ENCODE data around the gene STK31.

Gene STK31

DNA sequence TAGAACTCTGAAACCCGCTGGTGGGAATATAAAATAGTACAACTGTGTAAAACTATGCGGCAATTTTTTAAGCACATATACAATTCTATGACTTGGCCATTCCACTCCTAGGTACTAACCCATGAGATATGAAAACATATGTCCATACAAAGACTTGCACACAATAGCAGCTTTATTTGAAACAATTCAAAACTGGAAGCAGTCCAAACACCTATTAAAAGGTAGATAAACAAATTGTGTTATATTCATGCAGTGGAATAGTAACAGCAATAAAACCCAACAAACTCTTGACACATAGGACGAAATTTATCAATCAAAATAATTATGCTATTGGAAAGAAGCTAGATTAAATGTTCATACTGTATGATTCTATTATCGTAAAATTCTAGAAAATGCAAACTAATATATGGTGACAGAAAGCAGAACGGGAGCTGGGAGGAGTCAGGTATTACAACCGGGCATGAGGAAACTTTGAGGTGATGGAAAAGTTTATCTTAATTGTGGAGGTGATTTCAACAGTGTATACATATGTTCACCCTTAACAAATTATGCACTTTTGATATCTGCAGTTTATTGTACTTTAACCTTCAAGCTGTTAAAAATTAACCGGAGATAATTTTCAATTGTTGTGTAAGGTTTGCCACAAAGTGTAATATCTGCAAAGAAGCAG, 803 bp upstream of the STK31 start:
- DNase-seq (ENCODE audit: extremely low read depth, insufficient read length), result no peak
- TF ChIP-seq, protein P1, sequence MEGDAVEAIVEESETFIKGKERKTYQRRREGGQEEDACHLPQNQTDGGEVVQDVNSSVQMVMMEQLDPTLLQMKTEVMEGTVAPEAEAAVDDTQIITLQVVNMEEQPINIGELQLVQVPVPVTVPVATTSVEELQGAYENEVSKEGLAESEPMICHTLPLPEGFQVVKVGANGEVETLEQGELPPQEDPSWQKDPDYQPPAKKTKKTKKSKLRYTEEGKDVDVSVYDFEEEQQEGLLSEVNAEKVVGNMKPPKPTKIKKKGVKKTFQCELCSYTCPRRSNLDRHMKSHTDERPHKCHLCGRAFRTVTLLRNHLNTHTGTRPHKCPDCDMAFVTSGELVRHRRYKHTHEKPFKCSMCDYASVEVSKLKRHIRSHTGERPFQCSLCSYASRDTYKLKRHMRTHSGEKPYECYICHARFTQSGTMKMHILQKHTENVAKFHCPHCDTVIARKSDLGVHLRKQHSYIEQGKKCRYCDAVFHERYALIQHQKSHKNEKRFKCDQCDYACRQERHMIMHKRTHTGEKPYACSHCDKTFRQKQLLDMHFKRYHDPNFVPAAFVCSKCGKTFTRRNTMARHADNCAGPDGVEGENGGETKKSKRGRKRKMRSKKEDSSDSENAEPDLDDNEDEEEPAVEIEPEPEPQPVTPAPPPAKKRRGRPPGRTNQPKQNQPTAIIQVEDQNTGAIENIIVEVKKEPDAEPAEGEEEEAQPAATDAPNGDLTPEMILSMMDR (IDR thresholded peaks at IDR 0.05; ENCODE audit: insufficient read depth, low read length, poor library complexity, severe bottlenecking), result no peak
- no peaks in the 10 kb centered on the region for H3K27me3 ChIP-seq (replicated peaks; ENCODE audit: control insufficient read depth, insufficient read depth, low read length)
- 0 out of 2 replicates have a peak, but pooled peaks cover 2% of the 10 kb centered on the region for H3K36me3 ChIP-seq (ENCODE audit: control insufficient read depth, insufficient read depth, low read length)
- H3K4me3 ChIP-seq (replicated peaks; ENCODE audit: low read depth, low read length), result no peak overlapping the region

DNA sequence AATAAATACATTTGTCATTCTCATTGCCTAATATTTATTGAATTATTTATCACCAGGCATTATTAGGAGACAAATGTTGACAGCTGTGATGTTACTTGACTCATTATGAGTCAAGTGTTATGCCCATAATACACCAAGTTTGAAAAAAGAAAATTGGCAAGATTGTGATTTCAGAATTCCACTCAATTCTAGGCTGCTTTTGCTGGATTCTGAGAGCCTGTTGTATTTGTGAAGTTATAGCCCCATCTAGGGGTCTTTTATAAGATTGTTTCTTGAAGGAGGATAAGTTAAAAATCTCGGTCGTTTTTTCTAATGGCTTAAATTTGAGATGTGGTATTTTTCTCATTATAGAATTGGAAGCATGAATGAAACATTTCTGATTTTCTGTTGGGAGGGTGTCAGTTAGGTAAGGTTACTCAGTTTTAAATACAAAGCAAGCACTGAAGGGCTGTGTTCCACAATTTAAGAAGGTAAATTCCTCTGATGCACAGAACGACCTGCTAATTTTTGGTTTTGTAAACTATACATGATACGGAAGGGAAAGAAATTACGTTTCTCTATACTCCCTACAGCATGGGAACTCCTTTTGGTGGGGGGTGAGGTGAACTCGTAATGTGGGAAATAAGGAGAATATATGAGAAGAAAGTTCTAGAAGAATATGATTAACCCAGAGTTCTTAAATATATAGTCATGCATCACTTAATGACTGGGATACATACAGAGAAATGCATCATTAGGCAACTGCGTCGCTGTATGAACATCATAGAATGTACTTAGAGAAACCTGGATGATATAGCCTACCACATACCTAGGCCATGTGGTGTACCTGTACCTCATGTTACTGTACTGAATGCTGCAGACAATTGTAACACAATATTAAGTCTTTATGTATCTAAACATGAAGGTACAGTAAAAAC, 2.6 kb downstream of the STK31 start:
- Histone ChIP-seq H3K4me3 (replicated peaks; ENCODE audit: low read depth, low read length) (no peak overlapping the region), H3K27me3 (replicated peaks; ENCODE audit: control insufficient read depth, insufficient read depth, low read length) (no peaks in the 10 kb centered on the region), H3K36me3 (ENCODE audit: control insufficient read depth, insufficient read depth, low read length) (no peaks in the 10 kb centered on the region)
- DNase-seq (ENCODE audit: extremely low read depth, insufficient read length), result no peak
- TF ChIP-seq, protein P1 (IDR thresholded peaks at IDR 0.05; ENCODE audit: insufficient read depth, low read length, poor library complexity, severe bottlenecking), result peak; percentile 16

DNA sequence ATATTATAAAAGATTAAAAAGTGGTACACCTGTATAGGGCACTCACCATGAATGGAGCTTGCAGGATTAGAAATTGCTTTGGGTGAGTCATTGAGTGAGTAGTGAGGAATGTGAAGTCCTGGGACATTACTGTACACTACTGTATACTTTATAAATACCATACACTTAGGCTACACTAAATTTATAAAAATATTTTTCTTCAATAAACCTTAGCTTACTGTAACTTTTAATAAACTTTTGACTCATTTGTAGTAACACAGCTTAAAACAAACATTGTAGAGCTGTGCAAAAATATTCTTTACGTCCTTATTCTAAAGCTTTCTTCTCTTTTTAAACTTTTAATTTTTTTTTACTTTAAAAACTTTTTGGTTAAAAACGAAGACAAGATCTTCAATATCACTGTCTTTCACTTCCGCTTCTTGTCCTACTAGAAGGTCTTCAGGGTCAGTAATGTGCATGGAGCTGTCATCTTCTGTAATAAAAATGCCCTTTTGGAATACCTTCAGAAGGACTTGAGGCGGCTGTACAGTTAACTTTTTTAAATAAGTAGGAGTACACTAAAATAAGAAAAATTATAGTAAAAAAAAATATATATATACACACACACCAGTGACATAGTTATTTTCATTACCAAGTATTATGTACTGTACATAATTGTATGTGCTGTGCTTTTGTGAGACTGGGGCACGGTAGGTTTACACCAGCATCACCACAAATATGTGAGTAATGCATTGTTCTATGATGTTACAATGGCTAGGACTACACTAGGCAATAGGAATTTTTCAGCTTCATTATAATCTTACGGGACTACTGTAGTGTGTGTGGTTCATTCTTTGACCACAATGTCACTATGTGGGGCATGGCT, 3.5 kb downstream of the STK31 start:
- TF ChIP-seq, protein P1 (IDR thresholded peaks at IDR 0.05; ENCODE audit: insufficient read depth, low read length, poor library complexity, severe bottlenecking), result no peak
- Histone ChIP-seq H3K4me3 (replicated peaks; ENCODE audit: low read depth, low read length) (no peak overlapping the region), H3K36me3 (ENCODE audit: control insufficient read depth, insufficient read depth, low read length) (no peaks in the 10 kb centered on the region), H3K27me3 (replicated peaks; ENCODE audit: control insufficient read depth, insufficient read depth, low read length) (no peaks in the 10 kb centered on the region)
- DNase-seq (ENCODE audit: extremely low read depth, insufficient read length), result no peak

DNA sequence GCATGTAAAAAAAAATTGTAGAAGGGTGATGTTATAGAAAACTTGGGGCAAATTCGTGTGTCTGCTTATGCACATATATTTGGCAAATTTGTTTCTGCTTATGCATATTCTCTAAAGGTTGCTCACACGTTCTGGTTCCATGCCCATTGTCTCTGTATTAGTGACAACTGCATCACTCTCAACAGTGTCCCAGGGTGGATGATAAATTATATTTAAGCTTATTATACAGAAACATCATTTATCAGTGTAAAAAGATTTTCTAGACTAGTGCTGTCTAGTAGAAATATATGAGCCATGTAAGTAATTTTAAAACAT, 4.1 kb downstream of the STK31 start:
- TF ChIP-seq, protein P1 (IDR thresholded peaks at IDR 0.05; ENCODE audit: insufficient read depth, low read length, poor library complexity, severe bottlenecking), result no peak
- no peak for DNase-seq (ENCODE audit: extremely low read depth, insufficient read length)
- no peak overlapping the region for H3K4me3 ChIP-seq (replicated peaks; ENCODE audit: low read depth, low read length)
- no peaks in the 10 kb centered on the region for H3K27me3 ChIP-seq (replicated peaks; ENCODE audit: control insufficient read depth, insufficient read depth, low read length)
- H3K36me3 ChIP-seq (ENCODE audit: control insufficient read depth, insufficient read depth, low read length), result no peaks in the 10 kb centered on the region

DNA sequence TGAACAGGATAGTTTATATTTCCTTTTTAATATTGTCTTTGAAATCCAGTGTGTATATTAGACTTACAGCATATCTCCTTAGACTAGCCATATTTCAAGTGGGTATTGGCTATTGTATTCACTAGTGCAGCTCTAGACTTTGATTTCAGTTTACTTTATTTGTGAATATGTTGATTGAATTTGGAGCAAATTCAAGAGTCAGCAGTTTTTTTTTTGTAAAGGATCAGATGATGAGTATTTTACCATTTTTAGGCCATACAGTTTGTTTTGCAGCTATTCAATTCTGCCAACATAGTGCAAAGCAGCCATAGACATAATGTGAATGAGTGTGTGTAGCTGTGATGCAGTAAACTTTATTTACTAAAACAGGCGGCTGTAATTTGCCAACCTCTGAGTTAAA, 4.6 kb downstream of the STK31 start:
- Histone ChIP-seq H3K4me3 (replicated peaks; ENCODE audit: low read depth, low read length) (no peak overlapping the region), H3K27me3 (replicated peaks; ENCODE audit: control insufficient read depth, insufficient read depth, low read length) (no peaks in the 10 kb centered on the region), H3K36me3 (ENCODE audit: control insufficient read depth, insufficient read depth, low read length) (no peaks in the 10 kb centered on the region)
- no peak for DNase-seq (ENCODE audit: extremely low read depth, insufficient read length)
- TF ChIP-seq, protein P1 (IDR thresholded peaks at IDR 0.05; ENCODE audit: insufficient read depth, low read length, poor library complexity, severe bottlenecking), result no peak
